Omental fat pad (tissue), 4 donors: ENCODE measurements around the gene APOBEC3A. TPM values are rescaled to one million over a fixed set of nuclear protein-coding genes. Genes with fewer than 3 reads are reported as not detected.
"Not testable (repeated sequence)": the region's sequence is repeated elsewhere in the genome, so short reads cannot be mapped to it uniquely, and the experiment has no call there.

Experiments used
- ATAC-seq: fragments of 150-250 bp; one replicate; pipeline ENCODE4 v1.9.1; 2016; ENCODE audit warnings: mild to moderate bottlenecking, moderate library complexity; ENCODE audit not compliant: low FRiP score
- DNase-seq: peaks from one replicate; pipeline ENCODE4 v3.0.0-alpha.2; 2019; ENCODE audit warnings: low spot score
- CTCF ChIP-seq, 3 donors: fragments of 450-650 bp; IDR thresholded peaks; one replicate each; pipeline ENCODE4 v1.5.1; 2016 to 2017; ENCODE audit warnings: antibody characterized with exemption in 3 of 3, mild to moderate bottlenecking in 3 of 3, moderate library complexity in 2 of 3
- total RNA-seq, 4 donors: library from RNA; depleted of rRNA; stranded (reverse); fragments of >200 nt; gene quantifications; one replicate each; pipeline ENCODE4 v1.1.0, GENCODE V29; 2016

APOBEC3A gene
- total RNA-seq, 4 donors from 2014 or later: 2.7 to 47.4 (median 4.9) TPM

GRCh38 chr22:38941488-38941987 lies 15.9 kb upstream of the APOBEC3A start:
- no peak for ATAC-seq
- TF ChIP-seq CTCF (IDR thresholded peaks at IDR 0.05): no peak
- DNase-seq: no peak

GRCh38 chr22:38942702-38943101 lies 14.7 kb upstream of the APOBEC3A start:
- no peak for ATAC-seq
- no peak for TF ChIP-seq CTCF (IDR thresholded peaks at IDR 0.05)
- no peak for DNase-seq

GRCh38 chr22:38943201-38943600 lies 14.2 kb upstream of the APOBEC3A start:
- no peak for DNase-seq

GRCh38 chr22:38943882-38944281 lies 13.5 kb upstream of the APOBEC3A start:
- TF ChIP-seq CTCF (IDR thresholded peaks at IDR 0.05): no peak
- ATAC-seq (no peak), DNase-seq (no peak)

More at GRCh38 chr22:38943201-38943600, 14.2 kb upstream of the APOBEC3A start:
- no peak for TF ChIP-seq CTCF (IDR thresholded peaks at IDR 0.05)
- ATAC-seq: no peak

GRCh38 chr22:38944653-38945052 lies 12.8 kb upstream of the APOBEC3A start:
- TF ChIP-seq CTCF (IDR thresholded peaks at IDR 0.05): no peak
- DNase-seq (no peak), ATAC-seq (no peak)

GRCh38 chr22:38945706-38946338 lies 11.6 kb upstream of the APOBEC3A start:
- not testable (repeated sequence) for DNase-seq, ATAC-seq

- DNase-seq (no peak), ATAC-seq (no peak)
Measured at GRCh38 chr22:38946771-38947170, 10.6 kb upstream of the APOBEC3A start.

More at GRCh38 chr22:38946771-38947170, 10.6 kb upstream of the APOBEC3A start:
- no peak for TF ChIP-seq CTCF (IDR thresholded peaks at IDR 0.05)
